ENCODE results near the gene PWP2.
"Not testable (repeated sequence)": the region's sequence is repeated elsewhere in the genome, so short reads cannot be mapped to it uniquely, and the experiment has no call there.

The PWP2 gene
- long read RNA-seq, partial matches to known transcripts: 0 of 1 reads
- long read RNA-seq, other reads (novel, unspliced or antisense): 1 of 1 reads

GRCh38 chr21:44107026-44107501 is at the start of gene PWP2:
TSS of gene PWP2 (plus strand) at chr21:44107399. CDS start at chr21:44107417, 18 bp downstream.
- peak in 1 of 2 experiments; percentile 1 for DNase-seq (ENCODE audit: low read depth in 1 of 2, low spot score in 1 of 2)
- H3K27ac ChIP-seq (replicated peaks): not testable (repeated sequence)
- H3K4me3 ChIP-seq (replicated peaks; ENCODE audit: insufficient read depth, low read length): peak within 1 kb of the TSS; percentile 36

GRCh38 chr21:44057960-44058651 is 49.1 kb upstream of the PWP2 start:
- Histone ChIP-seq H3K27ac (replicated peaks) (no peak overlapping the region), H3K27me3 (ENCODE audit: insufficient read depth, poor library complexity, severe bottlenecking) (no peaks in the 10 kb centered on the region), H3K4me3 (replicated peaks; ENCODE audit: insufficient read depth, low read length) (no peak overlapping the region)
- no peak for DNase-seq (ENCODE audit: low read depth in 1 of 2, low spot score in 1 of 2)
- TF ChIP-seq CTCF (IDR thresholded peaks at IDR 0.05; ENCODE audit: insufficient read depth, low read length): no peak
- no peak for TF ChIP-seq POLR2AphosphoS5 (IDR thresholded peaks at IDR 0.05; ENCODE audit: low read depth)
- no peak for TF ChIP-seq REST (IDR thresholded peaks at IDR 0.05; ENCODE audit: insufficient replicate concordance, low read depth)
- TF ChIP-seq SPI1 (IDR thresholded peaks at IDR 0.05; ENCODE audit: borderline replicate concordance, low read depth): no peak
- TF ChIP-seq GABPA (IDR thresholded peaks at IDR 0.05; ENCODE audit: low read depth): no peak

More at GRCh38 chr21:44107026-44107501, at the start of gene PWP2:
- H3K27me3 ChIP-seq (ENCODE audit: insufficient read depth, poor library complexity, severe bottlenecking): not testable (repeated sequence)

- Histone ChIP-seq H3K27ac (replicated peaks) (no peak overlapping the region), H3K27me3 (ENCODE audit: insufficient read depth, poor library complexity, severe bottlenecking) (no peaks in the 10 kb centered on the region), H3K4me3 (replicated peaks; ENCODE audit: insufficient read depth, low read length) (no peak overlapping the region)
- no peak for DNase-seq (ENCODE audit: low read depth in 1 of 2, low spot score in 1 of 2)
- no peak for TF ChIP-seq SPI1 (IDR thresholded peaks at IDR 0.05; ENCODE audit: borderline replicate concordance, low read depth)
- no peak for TF ChIP-seq GABPA (IDR thresholded peaks at IDR 0.05; ENCODE audit: low read depth)
Measured at GRCh38 chr21:44058652-44058964, 48.6 kb upstream of the PWP2 start.

- Histone ChIP-seq H3K27me3 (ENCODE audit: insufficient read depth, poor library complexity, severe bottlenecking) (no peaks in the 10 kb centered on the region), H3K4me3 (replicated peaks; ENCODE audit: insufficient read depth, low read length) (no peak overlapping the region), H3K27ac (replicated peaks) (no peak overlapping the region)
- TF ChIP-seq SPI1 (IDR thresholded peaks at IDR 0.05; ENCODE audit: borderline replicate concordance, low read depth) (no peak), CTCF (IDR thresholded peaks at IDR 0.05; ENCODE audit: insufficient read depth, low read length) (no peak), POLR2AphosphoS5 (IDR thresholded peaks at IDR 0.05; ENCODE audit: low read depth) (no peak), GABPA (IDR thresholded peaks at IDR 0.05; ENCODE audit: low read depth) (no peak), REST (IDR thresholded peaks at IDR 0.05; ENCODE audit: insufficient replicate concordance, low read depth) (no peak)
- no peak for DNase-seq (ENCODE audit: low read depth in 1 of 2, low spot score in 1 of 2)
Measured at GRCh38 chr21:44058981-44059380, 48.2 kb upstream of the PWP2 start.

- no peak for DNase-seq (ENCODE audit: low read depth in 1 of 2, low spot score in 1 of 2)
- Histone ChIP-seq H3K4me3 (replicated peaks; ENCODE audit: insufficient read depth, low read length) (no peak overlapping the region), H3K27ac (replicated peaks) (no peak overlapping the region), H3K27me3 (ENCODE audit: insufficient read depth, poor library complexity, severe bottlenecking) (no peaks in the 10 kb centered on the region)
- TF ChIP-seq SPI1 (IDR thresholded peaks at IDR 0.05; ENCODE audit: borderline replicate concordance, low read depth) (no peak), CTCF (IDR thresholded peaks at IDR 0.05; ENCODE audit: insufficient read depth, low read length) (no peak), GABPA (IDR thresholded peaks at IDR 0.05; ENCODE audit: low read depth) (no peak), REST (IDR thresholded peaks at IDR 0.05; ENCODE audit: insufficient replicate concordance, low read depth) (no peak), POLR2AphosphoS5 (IDR thresholded peaks at IDR 0.05; ENCODE audit: low read depth) (no peak)
Measured at GRCh38 chr21:44059710-44060109, 47.5 kb upstream of the PWP2 start.
